ENCODE results near the gene TEX22. TPM values are rescaled to one million over a fixed set of nuclear protein-coding genes. Genes with fewer than 3 reads are reported as not detected.

The TEX22 gene
- total and polyA plus RNA-seq, 8 donors: 0.96 to 3.0 (median 1.5) TPM

DNA sequence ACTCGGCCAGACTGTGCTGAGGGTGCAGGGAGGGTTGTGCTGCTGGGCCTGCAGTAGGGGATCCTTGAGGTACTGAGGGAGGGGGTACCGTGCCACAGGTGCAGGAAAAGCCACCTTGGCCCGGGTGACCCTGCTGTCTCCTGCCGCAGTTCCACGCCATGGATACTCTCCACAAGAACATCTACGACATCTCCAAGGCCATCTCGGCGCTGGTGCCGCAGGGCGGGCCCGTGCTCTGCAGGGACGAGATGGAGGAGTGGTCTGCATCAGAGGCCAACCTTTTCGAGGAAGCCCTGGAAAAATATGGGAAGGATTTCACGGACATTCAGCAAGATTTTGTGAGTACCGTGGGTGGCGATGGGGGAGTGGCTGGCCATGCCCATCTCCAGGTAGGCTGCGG is 62.3 kb downstream of the TEX22 start:
- ATAC-seq (no peak), DNase-seq (no peak)
- intact Hi-C loops (cut with DNase I): no loop called here
- Histone ChIP-seq H3K36me3 (peaks cover 0 to 84% of the 10 kb centered on the region in 2 donors), H3K4me3 (no peak overlapping the region), H3K27me3 (no peaks in the 10 kb centered on the region), H3K9me3 (no peaks in the 10 kb centered on the region), H3K4me1 (peaks cover 0 to 7% of the 10 kb centered on the region in 2 donors), H3K27ac (no peak overlapping the region)
- TF ChIP-seq, protein P1, sequence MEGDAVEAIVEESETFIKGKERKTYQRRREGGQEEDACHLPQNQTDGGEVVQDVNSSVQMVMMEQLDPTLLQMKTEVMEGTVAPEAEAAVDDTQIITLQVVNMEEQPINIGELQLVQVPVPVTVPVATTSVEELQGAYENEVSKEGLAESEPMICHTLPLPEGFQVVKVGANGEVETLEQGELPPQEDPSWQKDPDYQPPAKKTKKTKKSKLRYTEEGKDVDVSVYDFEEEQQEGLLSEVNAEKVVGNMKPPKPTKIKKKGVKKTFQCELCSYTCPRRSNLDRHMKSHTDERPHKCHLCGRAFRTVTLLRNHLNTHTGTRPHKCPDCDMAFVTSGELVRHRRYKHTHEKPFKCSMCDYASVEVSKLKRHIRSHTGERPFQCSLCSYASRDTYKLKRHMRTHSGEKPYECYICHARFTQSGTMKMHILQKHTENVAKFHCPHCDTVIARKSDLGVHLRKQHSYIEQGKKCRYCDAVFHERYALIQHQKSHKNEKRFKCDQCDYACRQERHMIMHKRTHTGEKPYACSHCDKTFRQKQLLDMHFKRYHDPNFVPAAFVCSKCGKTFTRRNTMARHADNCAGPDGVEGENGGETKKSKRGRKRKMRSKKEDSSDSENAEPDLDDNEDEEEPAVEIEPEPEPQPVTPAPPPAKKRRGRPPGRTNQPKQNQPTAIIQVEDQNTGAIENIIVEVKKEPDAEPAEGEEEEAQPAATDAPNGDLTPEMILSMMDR (IDR thresholded peaks at IDR 0.05): no peak

DNA sequence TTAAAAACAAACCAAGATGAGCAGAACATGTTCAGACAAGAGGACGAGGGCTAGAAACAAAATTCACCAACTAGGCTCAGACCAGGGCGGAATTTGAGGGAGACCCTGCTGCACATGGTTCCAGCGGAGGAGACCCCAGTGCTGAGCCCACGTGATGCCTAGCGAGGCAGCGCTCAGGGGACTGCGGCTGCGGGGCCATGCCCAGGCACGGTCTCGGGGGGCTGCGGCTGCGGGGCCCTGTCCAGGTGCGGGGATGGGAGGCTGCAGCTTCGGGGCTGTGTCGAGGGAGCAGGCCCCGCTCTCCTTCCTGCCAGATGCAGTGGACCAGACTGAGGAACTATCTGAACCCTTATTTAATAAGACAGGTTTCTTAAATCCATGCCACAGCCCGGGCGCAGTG is 63.6 kb downstream of the TEX22 start:
- Histone ChIP-seq H3K27ac (no peak overlapping the region), H3K4me3 (no peak overlapping the region), H3K27me3 (no peaks in the 10 kb centered on the region), H3K36me3 (peaks cover 0 to 84% of the 10 kb centered on the region in 2 donors), H3K9me3 (no peaks in the 10 kb centered on the region), H3K4me1 (peaks cover 0 to 16% of the 10 kb centered on the region in 2 donors)
- DNase-seq (no peak), ATAC-seq (no peak)
- intact Hi-C loops (cut with DNase I): no loop called here
- TF ChIP-seq, protein P1 (IDR thresholded peaks at IDR 0.05): no peak

Other genes starting within 250 kb of the TEX22 start
- 10 to 100 TPM; 32.0 to 34.2 TPM for gene JAG2, start 229.8 kb upstream of the TEX22 start, total RNA-seq
- 10 to 100 TPM; 10.1 to 20.3 (median 13.9) TPM for gene JAG2, start 229.8 kb upstream of the TEX22 start, polyA plus RNA-seq (ENCODE audit: insufficient read length in 6 of 6)
- gene NUDT14, start 217.2 kb upstream of the TEX22 start, total RNA-seq: 10 to 100 TPM; 52.5 to 77.5 TPM
- 10 to 100 TPM; 22.4 to 45.5 (median 29.9) TPM for gene NUDT14, start 217.2 kb upstream of the TEX22 start, polyA plus RNA-seq (ENCODE audit: insufficient read length in 6 of 6)
- 10 to 100 TPM; 45.4 to 52.6 TPM for gene BTBD6, start 150.0 kb upstream of the TEX22 start, total RNA-seq
- gene BTBD6, start 150.0 kb upstream of the TEX22 start, polyA plus RNA-seq (ENCODE audit: insufficient read length in 6 of 6): 10 to 100 TPM; 32.7 to 43.6 (median 39.1) TPM
- gene BRF1, start 97.5 kb upstream of the TEX22 start, total RNA-seq: 10 to 100 TPM; 32.7 to 33.6 TPM
- 10 to 100 TPM; 33.4 to 45.1 (median 35.2) TPM for gene BRF1, start 97.5 kb upstream of the TEX22 start, polyA plus RNA-seq (ENCODE audit: insufficient read length in 6 of 6)
- gene PACS2, start 83.8 kb upstream of the TEX22 start, total RNA-seq: 10 to 100 TPM; 69.7 to 77.2 TPM
- gene PACS2, start 83.8 kb upstream of the TEX22 start, polyA plus RNA-seq (ENCODE audit: insufficient read length in 6 of 6): 10 to 100 TPM; 64.6 to 99.3 (median 75.4) TPM
- 10 to 100 TPM; 60.6 to 81.8 TPM for gene MTA1, start 21.3 kb downstream of the TEX22 start, total RNA-seq
- gene MTA1, start 21.3 kb downstream of the TEX22 start, polyA plus RNA-seq (ENCODE audit: insufficient read length in 6 of 6): 100 to 1,000 TPM; 111 to 165 (median 125) TPM
- 100 to 1,000 TPM; 172 to 224 TPM for gene CRIP2, start 76.3 kb downstream of the TEX22 start, total RNA-seq
- gene CRIP2, start 76.3 kb downstream of the TEX22 start, polyA plus RNA-seq (ENCODE audit: insufficient read length in 6 of 6): 100 to 1,000 TPM; 143 to 229 (median 181) TPM
- 100 to 1,000 TPM; 171 to 281 TPM for gene CRIP1, start 88.3 kb downstream of the TEX22 start, total RNA-seq
- 100 to 1,000 TPM in 2 of 6 donors, 10 to 100 TPM in 4; 71.5 to 141 (median 83.9) TPM for gene CRIP1, start 88.3 kb downstream of the TEX22 start, polyA plus RNA-seq (ENCODE audit: insufficient read length in 6 of 6)
- gene TEDC1, start 92.7 kb downstream of the TEX22 start, total RNA-seq: 10 to 100 TPM; 12.8 to 16.8 TPM
- 10 to 100 TPM in 1 of 6 donors, 1 to 10 TPM in 5; 5.9 to 11.4 (median 7.3) TPM for gene TEDC1, start 92.7 kb downstream of the TEX22 start, polyA plus RNA-seq (ENCODE audit: insufficient read length in 6 of 6)
- 1 to 10 TPM; 2.4 to 3.0 TPM for gene TMEM121, start 128.0 kb downstream of the TEX22 start, total RNA-seq
- 1 to 10 TPM; 2.7 to 5.4 (median 3.3) TPM for gene TMEM121, start 128.0 kb downstream of the TEX22 start, polyA plus RNA-seq (ENCODE audit: insufficient read length in 6 of 6)

Measured in left lung (tissue), 10 donors.